ENCODE results near the gene GSDME.

- TF ChIP-seq POLR2AphosphoS5 (IDR thresholded peaks at IDR 0.05; ENCODE audit: low read depth, low read length) = no peak
- TF ChIP-seq POLR2A (IDR thresholded peaks at IDR 0.05; ENCODE audit: low read depth, low read length) = no peak
Measured at GRCh38 chr7:24786941-24787340, 29.7 kb upstream of the GSDME start.
